Colonic mucosa (tissue), 4 donors: ENCODE results near the gene LRMDA. TPM values are rescaled to one million over a fixed set of nuclear protein-coding genes. Genes with fewer than 3 reads are reported as not detected.

ENCODE experiments used
- DNase-seq: peaks from one replicate; pipeline ENCODE4 v3.0.0-alpha.2; 2020
- H3K27ac ChIP-seq: fragments of 200-600 bp; one replicate; pipeline ENCODE4 v1.8.0; 2021
- H3K27me3 ChIP-seq: fragments of 200-600 bp; one replicate; pipeline ENCODE4 v1.8.0; 2021
- H3K36me3 ChIP-seq: fragments of 200-600 bp; one replicate; pipeline ENCODE4 v1.8.0; 2021
- H3K4me1 ChIP-seq: fragments of 200-600 bp; one replicate; pipeline ENCODE4 v1.8.0; 2021; ENCODE audit warnings: mild to moderate bottlenecking
- H3K4me3 ChIP-seq: fragments of 200-600 bp; one replicate; pipeline ENCODE4 v1.8.0; 2021
- H3K9ac ChIP-seq, 2 donors: one replicate each; pipeline ENCODE4 v1.7.0; 2013; ENCODE audit warnings: control low read depth in 2 of 2, low read depth in 2 of 2, low read length in 2 of 2
- H3K9me3 ChIP-seq: fragments of 200-600 bp; one replicate; pipeline ENCODE4 v1.8.0; 2021
- CTCF ChIP-seq: fragments of 200-600 bp; IDR thresholded peaks from one replicate; pipeline ENCODE4 v1.8.0; 2022; ENCODE audit warnings: antibody characterized with exemption, mild to moderate bottlenecking
- intact Hi-C: fragments of 100-400 bp; cut with DNase I; formaldehyde crosslinking; loops from one replicate; pipeline ENCODE4 v1.14.1; 2022
- total RNA-seq, 2 donors: library from RNA; stranded (reverse); fragmentation: NEBNext Ultra II Directional in 1 of 2; extraction: Animal tissue kit (Norgen Biotek cat#: 25700) in 1 of 2; gene quantifications; one replicate each; pipeline ENCODE4 v1.2.1, GENCODE V29; 2021
- donor health status: healthy.
- donor health status: DM: no; HTN: no; CAD: no.
- donor health status: DM: no; HTN: no; CAD: no.

Gene LRMDA
- total RNA-seq, 2 donors from 2014 or later: 2.5 to 5.2 TPM

- Histone ChIP-seq H3K27me3 (peaks cover 13% of the 10 kb centered on the region), H3K9ac (peak overlapping the region; percentile 58 to 79), H3K36me3 (no peaks in the 10 kb centered on the region), H3K9me3 (no peaks in the 10 kb centered on the region), H3K4me1 (peaks cover 4% of the 10 kb centered on the region), H3K4me3 (peak overlapping the region; percentile 64), H3K27ac (peak overlapping the region; percentile 76)
- TF ChIP-seq CTCF: no peak
- intact Hi-C loops: loop anchor here (10.0 kb wide), 1 partner anchor 366 kb away; no protein-coding TSS in a partner anchor
- DNase-seq: peak; percentile 79
These were observed 22.2 kb upstream of the LRMDA start for GRCh38 chr10:75408911-75409885.

GRCh38 chr10:75410132-75411005, 21.1 kb upstream of the LRMDA start:
- Histone ChIP-seq H3K4me3 (no peak overlapping the region), H3K9me3 (no peaks in the 10 kb centered on the region), H3K36me3 (no peaks in the 10 kb centered on the region), H3K9ac (no peak overlapping the region), H3K27me3 (peaks cover 3% of the 10 kb centered on the region), H3K27ac (no peak overlapping the region), H3K4me1 (no peaks in the 10 kb centered on the region)
- TF ChIP-seq CTCF: no peak
- intact Hi-C loops: no loop called here
- no peak for DNase-seq

- H3K9ac ChIP-seq: no peak overlapping the region
- no peak overlapping the region for H3K27ac ChIP-seq
- H3K4me3 ChIP-seq: no peak overlapping the region
- TF ChIP-seq CTCF: no peak
- no peak for DNase-seq
- no peaks in the 10 kb centered on the region for H3K4me1 ChIP-seq
- no peaks in the 10 kb centered on the region for H3K36me3 ChIP-seq
- intact Hi-C loops: no loop called here
- H3K9me3 ChIP-seq: no peaks in the 10 kb centered on the region
- no peaks in the 10 kb centered on the region for H3K27me3 ChIP-seq
These were observed 16.9 kb upstream of the LRMDA start for GRCh38 chr10:75414527-75414926.

- intact Hi-C loops: no loop called here
- Histone ChIP-seq H3K36me3 (no peaks in the 10 kb centered on the region), H3K27ac (no peak overlapping the region), H3K27me3 (no peaks in the 10 kb centered on the region), H3K9ac (no peak overlapping the region), H3K9me3 (no peaks in the 10 kb centered on the region), H3K4me1 (no peaks in the 10 kb centered on the region), H3K4me3 (no peak overlapping the region)
- DNase-seq: no peak
- no peak for TF ChIP-seq CTCF
These were observed 13.9 kb upstream of the LRMDA start for GRCh38 chr10:75417522-75417927.

- TF ChIP-seq CTCF: no peak
- no peak overlapping the region for H3K27ac ChIP-seq
- H3K4me3 ChIP-seq: no peak overlapping the region
- H3K36me3 ChIP-seq: no peaks in the 10 kb centered on the region
- no peaks in the 10 kb centered on the region for H3K9me3 ChIP-seq
- DNase-seq: no peak
- H3K27me3 ChIP-seq: no peaks in the 10 kb centered on the region
- no peaks in the 10 kb centered on the region for H3K4me1 ChIP-seq
- intact Hi-C loops: no loop called here
- no peak overlapping the region for H3K9ac ChIP-seq
These were observed 13.1 kb upstream of the LRMDA start for GRCh38 chr10:75418293-75418692.
